ENCODE measurements around the gene FAM53B.

GRCh38 chr10:124639206-124639605, 105.0 kb downstream of the FAM53B start:
- TF ChIP-seq POLR2A (IDR thresholded peaks at IDR 0.05; ENCODE audit: low read depth, low read length) (no peak), TAF1 (IDR thresholded peaks at IDR 0.05; ENCODE audit: low read depth, low read length) (no peak), POLR2AphosphoS5 (IDR thresholded peaks at IDR 0.05; ENCODE audit: low read depth, low read length) (no peak)

Data from GM12891 (cell line).